GM10266 (cell line): ENCODE data around the gene CD180.
A peak's percentile ranks its signal among the peaks of the same experiment; 100 is the strongest.

ENCODE experiments used
- DNase-seq: peaks from one replicate; pipeline ENCODE4 v3.0.0; 2012; ENCODE audit errors: extremely low spot score
- TF ChIP-seq, protein P1 (sequence below): IDR thresholded peaks from 2 replicates; pipeline ENCODE4 v1.5.1; 2012; ENCODE audit warnings: mild to moderate bottlenecking, low read depth; ENCODE audit not compliant: control insufficient read depth, insufficient read depth; ENCODE audit errors: missing control alignments

The CD180 gene

GRCh38 chr5:67196537-67197059, at the start of gene CD180:
CD180 (minus strand) TSS chr5:67196799; CDS start chr5:67196641, 158 bp downstream.
- TF ChIP-seq, protein P1, sequence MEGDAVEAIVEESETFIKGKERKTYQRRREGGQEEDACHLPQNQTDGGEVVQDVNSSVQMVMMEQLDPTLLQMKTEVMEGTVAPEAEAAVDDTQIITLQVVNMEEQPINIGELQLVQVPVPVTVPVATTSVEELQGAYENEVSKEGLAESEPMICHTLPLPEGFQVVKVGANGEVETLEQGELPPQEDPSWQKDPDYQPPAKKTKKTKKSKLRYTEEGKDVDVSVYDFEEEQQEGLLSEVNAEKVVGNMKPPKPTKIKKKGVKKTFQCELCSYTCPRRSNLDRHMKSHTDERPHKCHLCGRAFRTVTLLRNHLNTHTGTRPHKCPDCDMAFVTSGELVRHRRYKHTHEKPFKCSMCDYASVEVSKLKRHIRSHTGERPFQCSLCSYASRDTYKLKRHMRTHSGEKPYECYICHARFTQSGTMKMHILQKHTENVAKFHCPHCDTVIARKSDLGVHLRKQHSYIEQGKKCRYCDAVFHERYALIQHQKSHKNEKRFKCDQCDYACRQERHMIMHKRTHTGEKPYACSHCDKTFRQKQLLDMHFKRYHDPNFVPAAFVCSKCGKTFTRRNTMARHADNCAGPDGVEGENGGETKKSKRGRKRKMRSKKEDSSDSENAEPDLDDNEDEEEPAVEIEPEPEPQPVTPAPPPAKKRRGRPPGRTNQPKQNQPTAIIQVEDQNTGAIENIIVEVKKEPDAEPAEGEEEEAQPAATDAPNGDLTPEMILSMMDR, result no peak
- no peak for DNase-seq

GRCh38 chr5:67246108-67246507, 49.5 kb upstream of the CD180 start:
- TF ChIP-seq, protein P1, result peak; percentile 62
- DNase-seq, result peak; percentile 23

DNA sequence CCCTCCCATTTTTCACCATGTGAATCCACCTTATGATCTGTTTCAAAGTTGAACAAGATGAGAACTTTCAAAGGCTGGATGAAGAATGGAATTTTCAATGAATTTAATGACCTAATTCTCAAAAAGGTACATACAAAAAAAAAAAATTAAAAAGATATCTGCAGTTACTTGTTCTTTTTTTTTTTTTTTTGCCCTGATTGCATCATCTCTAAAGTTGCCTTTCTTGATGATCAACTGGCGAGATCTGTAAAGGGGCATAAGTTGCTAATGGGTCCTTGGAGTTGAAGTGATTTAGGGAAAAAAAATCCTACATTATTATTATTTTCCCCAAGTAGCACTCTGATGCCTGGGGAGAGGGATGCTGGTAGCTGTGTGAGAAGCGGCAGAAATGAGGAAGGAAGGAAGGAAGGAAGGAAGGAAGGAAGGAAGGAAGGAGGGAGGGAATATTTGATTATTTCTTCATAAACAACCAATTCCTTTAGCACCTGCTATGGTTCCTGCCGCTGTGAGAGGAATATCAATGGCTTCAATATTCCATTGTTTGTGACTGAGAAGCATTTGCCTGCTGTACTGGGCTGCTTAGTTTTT, 48.8 kb upstream of the CD180 start:
- no peak for DNase-seq
- TF ChIP-seq, protein P1, result no peak

- TF ChIP-seq, protein P1, result no peak
- DNase-seq, result no peak
Observed at GRCh38 chr5:67244345-67244793, 47.8 kb upstream of the CD180 start.

DNA sequence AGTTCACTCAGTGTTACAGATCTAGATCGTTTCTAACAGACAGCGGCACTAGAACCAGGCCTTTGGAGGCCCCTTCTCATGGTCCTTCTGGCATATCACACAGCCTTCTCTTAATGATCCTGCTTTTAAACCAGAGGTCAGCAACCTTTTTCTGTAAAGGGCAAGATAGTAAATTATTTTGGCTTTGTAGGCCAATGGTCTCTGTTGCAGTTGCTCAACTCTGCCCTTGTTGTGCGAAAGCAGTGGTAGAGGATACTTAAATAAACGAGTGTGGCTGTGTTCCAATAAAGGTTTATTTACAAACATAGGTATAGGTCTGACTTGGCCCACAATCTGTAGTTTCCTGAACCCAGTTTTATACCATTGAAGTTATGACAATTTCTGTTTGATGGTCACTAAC, 47.3 kb upstream of the CD180 start:
- TF ChIP-seq, protein P1, result no peak
- DNase-seq, result no peak

DNA sequence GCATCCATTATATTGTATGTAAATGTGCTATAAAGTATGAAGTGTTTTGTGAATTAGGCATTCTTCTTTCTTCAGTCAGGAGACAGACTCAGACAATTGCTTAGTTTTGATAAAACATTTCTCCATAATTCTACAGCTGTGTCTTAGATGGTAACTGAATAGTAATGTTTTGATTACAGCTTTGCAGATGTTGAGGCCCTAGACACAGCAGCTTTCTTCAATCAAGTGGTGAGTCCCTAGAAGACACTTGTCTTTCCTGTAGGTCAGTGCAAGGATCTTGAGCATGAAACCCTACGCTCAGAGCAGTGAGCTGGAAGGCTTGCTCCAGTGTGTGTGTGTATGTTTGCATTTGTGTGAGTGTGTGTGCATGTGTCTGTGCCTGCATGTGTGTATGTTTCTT, 46.8 kb upstream of the CD180 start:
- TF ChIP-seq, protein P1, result no peak
- DNase-seq, result no peak

DNA sequence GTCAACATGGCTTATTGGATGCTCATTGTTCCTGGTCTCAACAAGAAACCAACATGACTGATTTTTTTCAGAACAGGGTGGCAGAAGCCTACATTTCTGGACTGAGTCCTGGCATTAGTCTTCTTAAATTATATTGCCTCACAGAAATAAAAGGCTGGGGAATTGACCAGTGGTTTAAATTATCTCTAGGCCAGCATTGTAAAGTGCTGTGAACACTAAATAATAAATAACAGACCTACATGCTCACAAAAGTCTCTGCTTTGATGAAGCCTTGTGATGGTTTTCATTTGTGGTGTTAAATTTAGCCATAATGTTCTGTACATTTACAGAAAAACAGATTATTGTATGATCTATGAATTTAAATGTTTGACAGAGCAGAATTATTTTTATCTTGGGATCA, 44.7 kb upstream of the CD180 start:
- TF ChIP-seq, protein P1, result no peak

More for the DNA sequence above, 44.7 kb upstream of the CD180 start:
- no peak for DNase-seq
